Ovary (tissue), 3 donors: Measurements from ENCODE around the gene LHX4.

ENCODE experiments used
- CTCF ChIP-seq, 3 donors: fragments of 450-650 bp in 2 of 3; fragments of 200-600 bp in 1 of 3; IDR thresholded peaks; one replicate each; pipeline versions ENCODE4 v1.5.1 to v1.8.0; 2016 to 2022; ENCODE audit warnings: antibody characterized with exemption in 3 of 3, mild to moderate bottlenecking in 1 of 3
- EP300 ChIP-seq: sonication (generic); formaldehyde crosslinking; IDR thresholded peaks from one replicate; pipeline ENCODE4 v1.6.1; 2017; ENCODE audit warnings: antibody characterized with exemption
- POLR2A ChIP-seq: fragments of 450-650 bp; IDR thresholded peaks from one replicate; pipeline ENCODE4 v1.6.1; 2017; ENCODE audit warnings: antibody characterized with exemption, mild to moderate bottlenecking, moderate library complexity
- donor health status: DM: no; HTN: no; CAD: no.

GRCh38 chr1:180231936-180232335 lies 1.9 kb downstream of the LHX4 start:
- TF ChIP-seq CTCF (IDR thresholded peaks at IDR 0.05) (no peak), EP300 (no peak), POLR2A (no peak)
